SK-N-SH (cell line): ENCODE results near the gene ABCA9. TPM values are rescaled to one million over a fixed set of nuclear protein-coding genes. Genes with fewer than 3 reads are reported as not detected.

Experiments used
- CTCF ChIA-PET: fragments of 300-600, 350-600 bp; formaldehyde crosslinking; extraction: SDS; loops from one replicate; lab custom pipeline; 2021; lab: Yijun Ruan, JAX
- POLR2A ChIA-PET: fragments of 350-600 bp; sonication (Branson Sonifier 250); formaldehyde crosslinking; extraction: SDS; loops from one replicate; lab custom pipeline; 2020; ENCODE audit warnings: antibody characterized with exemption, inconsistent platforms; lab: Yijun Ruan, JAX
- DNase-seq: peaks from one replicate; pipeline ENCODE4 v3.0.0; 2012
- H2AFZ ChIP-seq: fragments of 200-600 bp; sonication (generic); 2 replicates; pipeline ENCODE4 v1.8.1; 2016; ENCODE audit warnings: antibody characterized with exemption, mild to moderate bottlenecking, low read depth
- H3F3A ChIP-seq: fragments of 200-600 bp; sonication (generic); replicated peaks from 2 replicates; pipeline ENCODE3; 2016; ENCODE audit warnings: antibody characterized with exemption, mild to moderate bottlenecking; ENCODE audit not compliant: insufficient read depth
- H3K27ac ChIP-seq, 2 experiments: fragments of 200-500 bp in 1 of 2; fragments of 200-600 bp in 1 of 2; sonication (Bioruptor generic) in 1 of 2; sonication (generic), shearing (Covaris generic) in 1 of 2; 2 replicates each; pipeline versions ENCODE4 v1.5.1 to v1.6.1; 2014 to 2016; ENCODE audit warnings: low read depth in 2 of 2, inconsistent platforms in 1 of 2, low read length in 1 of 2, mild to moderate bottlenecking in 1 of 2, mixed read lengths in 1 of 2
- H3K27me3 ChIP-seq: fragments of 200-600 bp; sonication (generic), shearing (Covaris generic); 2 replicates; pipeline ENCODE4 v1.6.1; 2016; ENCODE audit warnings: mixed run types; ENCODE audit not compliant: insufficient read depth
- H3K36me3 ChIP-seq, 2 experiments: fragments of 200-500 bp in 1 of 2; fragments of 200-600 bp in 1 of 2; sonication (Bioruptor generic) in 1 of 2; sonication (generic) in 1 of 2; replicated peaks in 1 of 2; 2 replicates each; pipeline versions ENCODE3 to v1.5.1; 2014 to 2016; ENCODE audit warnings: low read length in 1 of 2, mild to moderate bottlenecking in 1 of 2; ENCODE audit not compliant: insufficient read depth in 2 of 2, control insufficient read depth in 1 of 2
- H3K4me1 ChIP-seq, 2 experiments: fragments of 200-500 bp in 1 of 2; fragments of 200-600 bp in 1 of 2; sonication (Bioruptor generic) in 1 of 2; sonication (generic), shearing (Covaris generic) in 1 of 2; 2 replicates each; pipeline versions ENCODE4 v1.5.1 to v1.6.1; 2014 to 2016; ENCODE audit warnings: low read depth in 1 of 2, low read length in 1 of 2, mixed run types in 1 of 2; ENCODE audit not compliant: insufficient read depth in 2 of 2, control insufficient read depth in 1 of 2
- H3K4me2 ChIP-seq: fragments of 200-600 bp; sonication (generic), shearing (Covaris generic); 2 replicates; pipeline ENCODE4 v1.6.1; 2017; ENCODE audit warnings: mixed run types
- H3K4me3 ChIP-seq, 2 experiments: fragments of 200-500 bp in 1 of 2; fragments of 200-600 bp in 1 of 2; sonication (Bioruptor generic) in 1 of 2; sonication (generic), shearing (Covaris generic) in 1 of 2; 2 replicates each; pipeline versions ENCODE4 v1.5.1 to v1.8.1; 2014 to 2016; ENCODE audit warnings: low read depth in 2 of 2, inconsistent platforms in 1 of 2, low read length in 1 of 2, mild to moderate bottlenecking in 1 of 2, mixed read lengths in 1 of 2, moderate library complexity in 1 of 2
- H3K79me2 ChIP-seq: fragments of 200-600 bp; sonication (generic); 2 replicates; pipeline ENCODE4 v1.8.1; 2017; ENCODE audit warnings: mild to moderate bottlenecking; ENCODE audit not compliant: insufficient read depth
- H3K9ac ChIP-seq: fragments of 200-600 bp; sonication (generic); 2 replicates; pipeline ENCODE4 v1.6.1; 2017; ENCODE audit warnings: mixed run types
- H3K9me2 ChIP-seq: fragments of 200-600 bp; sonication (generic); 2 replicates; pipeline ENCODE4 v1.6.1; 2017; ENCODE audit warnings: mixed run types
- H3K9me3 ChIP-seq: fragments of 200-600 bp; sonication (generic); 2 replicates; pipeline ENCODE4 v1.6.1; 2017; ENCODE audit warnings: mixed run types, mild to moderate bottlenecking, moderate library complexity
- H4K20me1 ChIP-seq: fragments of 200-600 bp; sonication (generic); 2 replicates; pipeline ENCODE4 v1.6.1; 2017; ENCODE audit warnings: mild to moderate bottlenecking, mixed run types; ENCODE audit not compliant: insufficient read depth
- ELF1 ChIP-seq: IDR thresholded peaks from 2 replicates; pipeline ENCODE4 v1.4.0; 2012
- EP300 ChIP-seq, 2 experiments: IDR thresholded peaks; 2 replicates each; pipeline versions ENCODE4 v1.4.0 to v1.6.1; 2012; ENCODE audit warnings: borderline replicate concordance in 1 of 2, low read depth in 1 of 2, low read length in 1 of 2
- FOSL2 ChIP-seq: IDR thresholded peaks from 2 replicates; pipeline ENCODE4 v1.4.0; 2012; ENCODE audit warnings: low read depth, mild to moderate bottlenecking, moderate library complexity, borderline replicate concordance
- FOXJ3 ChIP-seq: sonication (generic); formaldehyde crosslinking; IDR thresholded peaks from 2 replicates; pipeline ENCODE4 v1.5.1; 2020; ENCODE audit warnings: mild to moderate bottlenecking, missing genetic modification reagents
- JUND ChIP-seq: IDR thresholded peaks from 2 replicates; pipeline ENCODE4 v1.4.0; 2012
- MXI1 ChIP-seq: IDR thresholded peaks from 2 replicates; pipeline ENCODE4 v1.6.1; 2012; ENCODE audit warnings: mild to moderate bottlenecking, low read depth, low read length, improper control_type of control experiment
- POLR2AphosphoS5 ChIP-seq: IDR thresholded peaks from 2 replicates; pipeline ENCODE4 v1.6.1; 2012; ENCODE audit warnings: low read depth, low read length
- RAD21 ChIP-seq: IDR thresholded peaks from 2 replicates; pipeline ENCODE4 v1.6.1; 2012; ENCODE audit warnings: mild to moderate bottlenecking, low read length
- RXRA ChIP-seq: IDR thresholded peaks from 2 replicates; pipeline ENCODE4 v1.4.0; 2012; ENCODE audit warnings: low read depth, mild to moderate bottlenecking, borderline replicate concordance
- SIN3A ChIP-seq: IDR thresholded peaks from 2 replicates; pipeline ENCODE4 v1.6.1; 2012; ENCODE audit warnings: low read depth, mild to moderate bottlenecking, low read length, moderate library complexity, borderline replicate concordance
- WGBS: methylation state at CpG from one replicate; pipeline ENCODE4 v1.1.6; 2017; ENCODE audit warnings: low lambda C conversion rate; 5-methylcytosine and 5-hydroxymethylcytosine counted together
- polyA plus RNA-seq, 3 experiments: library from polyadenylated mRNA; depleted of rRNA; stranded (reverse); fragments of >200 nt; gene quantifications; 2 replicates each; pipeline ENCODE4 v1.2.3, GENCODE V29; 2012
- TF ChIP-seq, protein P1 (sequence below): fragments of 150-350 bp; IDR thresholded peaks from 2 replicates; pipeline ENCODE4 v1.6.1; 2017; ENCODE audit warnings: antibody characterized with exemption, low read length, low read depth, borderline replicate concordance
- TF ChIP-seq, protein P2 (sequence below): fragments of 200-600 bp; sonication (generic); IDR thresholded peaks from 2 replicates; pipeline ENCODE4 v1.6.1; 2017; ENCODE audit warnings: antibody characterized with exemption, mild to moderate bottlenecking, moderate library complexity

Gene ABCA9
- polyA plus RNA-seq, 1 of the 3 experiments (the other 2 are of a cell fraction) = 0.07 TPM

DNA sequence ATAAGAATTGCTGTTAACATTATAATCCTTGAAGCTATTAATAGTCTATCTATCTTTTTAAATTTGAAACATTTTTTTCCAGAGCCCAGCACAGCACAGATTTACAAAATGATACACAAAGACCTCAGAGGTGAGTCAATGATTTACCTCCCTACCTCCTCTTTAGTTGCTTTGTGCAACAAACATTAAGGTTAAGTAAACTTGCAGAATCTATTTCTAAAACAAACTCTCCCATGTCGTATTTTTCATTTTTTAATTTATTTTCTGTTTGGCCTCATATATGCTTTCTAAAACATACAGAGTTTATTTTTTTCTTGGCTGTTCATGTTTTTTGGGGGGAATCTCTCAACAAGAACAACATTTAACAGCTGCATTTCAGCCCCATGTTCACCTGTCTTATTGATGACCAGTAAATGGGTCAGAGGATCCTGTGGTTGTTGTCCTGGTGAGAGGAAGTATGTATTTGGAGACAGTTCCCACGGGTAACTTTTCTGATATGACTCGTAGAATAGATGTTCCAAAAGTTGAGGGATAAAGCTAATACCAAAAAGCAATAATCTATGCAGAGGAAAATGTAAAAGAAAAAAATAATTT lies 42.6 kb downstream of the ABCA9 start (continued):
- no peak for TF ChIP-seq RAD21
- no peak for TF ChIP-seq SIN3A
- TF ChIP-seq ELF1 = no peak
- TF ChIP-seq, protein P1, sequence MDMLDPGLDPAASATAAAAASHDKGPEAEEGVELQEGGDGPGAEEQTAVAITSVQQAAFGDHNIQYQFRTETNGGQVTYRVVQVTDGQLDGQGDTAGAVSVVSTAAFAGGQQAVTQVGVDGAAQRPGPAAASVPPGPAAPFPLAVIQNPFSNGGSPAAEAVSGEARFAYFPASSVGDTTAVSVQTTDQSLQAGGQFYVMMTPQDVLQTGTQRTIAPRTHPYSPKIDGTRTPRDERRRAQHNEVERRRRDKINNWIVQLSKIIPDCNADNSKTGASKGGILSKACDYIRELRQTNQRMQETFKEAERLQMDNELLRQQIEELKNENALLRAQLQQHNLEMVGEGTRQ = no peak
- TF ChIP-seq RXRA = no peak
- TF ChIP-seq, protein P2, sequence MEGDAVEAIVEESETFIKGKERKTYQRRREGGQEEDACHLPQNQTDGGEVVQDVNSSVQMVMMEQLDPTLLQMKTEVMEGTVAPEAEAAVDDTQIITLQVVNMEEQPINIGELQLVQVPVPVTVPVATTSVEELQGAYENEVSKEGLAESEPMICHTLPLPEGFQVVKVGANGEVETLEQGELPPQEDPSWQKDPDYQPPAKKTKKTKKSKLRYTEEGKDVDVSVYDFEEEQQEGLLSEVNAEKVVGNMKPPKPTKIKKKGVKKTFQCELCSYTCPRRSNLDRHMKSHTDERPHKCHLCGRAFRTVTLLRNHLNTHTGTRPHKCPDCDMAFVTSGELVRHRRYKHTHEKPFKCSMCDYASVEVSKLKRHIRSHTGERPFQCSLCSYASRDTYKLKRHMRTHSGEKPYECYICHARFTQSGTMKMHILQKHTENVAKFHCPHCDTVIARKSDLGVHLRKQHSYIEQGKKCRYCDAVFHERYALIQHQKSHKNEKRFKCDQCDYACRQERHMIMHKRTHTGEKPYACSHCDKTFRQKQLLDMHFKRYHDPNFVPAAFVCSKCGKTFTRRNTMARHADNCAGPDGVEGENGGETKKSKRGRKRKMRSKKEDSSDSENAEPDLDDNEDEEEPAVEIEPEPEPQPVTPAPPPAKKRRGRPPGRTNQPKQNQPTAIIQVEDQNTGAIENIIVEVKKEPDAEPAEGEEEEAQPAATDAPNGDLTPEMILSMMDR = no peak
- TF ChIP-seq EP300 (IDR thresholded peaks at IDR 0.05; ENCODE audit: borderline replicate concordance in 1 of 2, low read depth in 1 of 2, low read length in 1 of 2) = no peak

DNA sequence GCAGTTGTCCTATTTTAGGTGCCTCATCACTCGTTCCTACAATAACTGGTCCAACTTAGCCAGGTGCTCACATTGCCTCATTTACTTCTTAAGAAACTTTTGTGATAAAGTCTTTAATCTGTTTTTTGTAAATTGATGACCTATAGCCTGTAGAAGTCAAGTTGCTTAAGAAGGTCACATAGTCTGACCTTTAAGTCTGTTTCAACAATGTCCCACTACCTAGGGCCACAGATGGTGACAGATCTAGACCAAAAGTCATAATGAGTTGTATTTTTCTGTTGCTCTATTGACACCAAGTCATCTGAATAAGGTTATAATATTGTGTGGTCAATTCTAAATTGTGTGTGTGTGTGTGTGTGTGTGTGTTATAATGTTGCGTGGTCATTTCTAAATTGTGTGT lies 45.1 kb downstream of the ABCA9 start:
- no peak for DNase-seq
- H3K9me2 ChIP-seq = no peaks in the 10 kb centered on the region
- no peak overlapping the region for H3K27ac ChIP-seq
- H2AFZ ChIP-seq = no peak overlapping the region
- WGBS = 14% methylated on average over 2 of the region's 2 CpGs
- ChIA-PET POLR2A (no interaction called here), CTCF (no interaction called here)
- H3K27me3 ChIP-seq = no peaks in the 10 kb centered on the region
- no peak overlapping the region for H3K9ac ChIP-seq
- H4K20me1 ChIP-seq = no peaks in the 10 kb centered on the region
- H3K4me3 ChIP-seq = no peak overlapping the region
- H3F3A ChIP-seq = no peaks in the 10 kb centered on the region
- H3K36me3 ChIP-seq = no peaks in the 10 kb centered on the region
- H3K4me1 ChIP-seq = no peaks in the 10 kb centered on the region
- no peaks in the 10 kb centered on the region for H3K9me3 ChIP-seq
- no peak overlapping the region for H3K4me2 ChIP-seq
- no peaks in the 10 kb centered on the region for H3K79me2 ChIP-seq
- TF ChIP-seq MXI1 (no peak), FOXJ3 (CRISPR knock-in tag) (no peak), JUND (no peak), FOSL2 (no peak), POLR2AphosphoS5 (no peak)
